Measurements from ENCODE around the gene RSRC2.
"Not testable (repeated sequence)": the region's sequence is repeated elsewhere in the genome, so short reads cannot be mapped to it uniquely, and the experiment has no call there.

RSRC2 gene

DNA sequence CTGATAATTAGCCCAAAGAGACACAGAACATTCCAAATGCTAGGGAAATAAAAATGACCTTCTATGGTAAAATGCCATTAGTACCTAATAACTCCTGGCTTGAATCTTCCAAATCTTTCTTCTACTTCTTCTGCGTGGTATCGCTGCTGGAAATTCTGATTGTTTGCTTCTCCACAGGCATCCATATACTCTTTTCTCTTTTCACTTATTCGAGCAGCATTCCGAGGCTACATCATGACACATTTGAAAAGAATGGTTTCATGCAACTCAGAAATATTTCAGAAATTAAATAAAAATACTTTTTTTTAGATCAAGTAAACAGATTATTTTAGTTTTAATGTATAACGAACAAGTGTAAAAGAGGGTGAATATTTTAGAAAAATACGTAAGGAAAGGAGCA, 44.9 kb downstream of the RSRC2 start:
- no peak for DNase-seq

DNA sequence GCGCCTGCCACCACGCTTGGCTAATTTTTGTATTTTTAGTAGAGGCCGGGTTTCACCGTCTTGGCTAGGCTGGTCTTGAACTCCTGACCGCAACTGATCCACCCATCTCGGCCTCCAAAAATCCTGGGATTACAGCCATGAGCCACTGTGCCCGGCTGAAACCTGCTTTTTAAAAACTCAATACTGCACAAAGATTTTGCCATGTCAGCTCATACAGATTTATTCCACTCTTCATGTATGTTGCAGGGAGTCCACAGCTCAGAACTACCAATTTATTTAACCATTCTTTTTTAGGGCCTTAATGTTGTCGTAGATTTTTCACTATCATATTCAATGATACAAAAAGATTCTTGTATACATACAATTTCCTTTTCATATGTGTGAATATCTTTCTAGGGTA, 46.0 kb downstream of the RSRC2 start:
- DNase-seq: no peak

GRCh38 chr12:122474324-122474716, 52.4 kb downstream of the RSRC2 start:
- DNase-seq: no peak

- no peak for DNase-seq
Observed at GRCh38 chr12:122473543-122474323, 53.0 kb downstream of the RSRC2 start.

GRCh38 chr12:122471324-122472226, 55.2 kb downstream of the RSRC2 start:
- peak; percentile 56 for DNase-seq

DNA sequence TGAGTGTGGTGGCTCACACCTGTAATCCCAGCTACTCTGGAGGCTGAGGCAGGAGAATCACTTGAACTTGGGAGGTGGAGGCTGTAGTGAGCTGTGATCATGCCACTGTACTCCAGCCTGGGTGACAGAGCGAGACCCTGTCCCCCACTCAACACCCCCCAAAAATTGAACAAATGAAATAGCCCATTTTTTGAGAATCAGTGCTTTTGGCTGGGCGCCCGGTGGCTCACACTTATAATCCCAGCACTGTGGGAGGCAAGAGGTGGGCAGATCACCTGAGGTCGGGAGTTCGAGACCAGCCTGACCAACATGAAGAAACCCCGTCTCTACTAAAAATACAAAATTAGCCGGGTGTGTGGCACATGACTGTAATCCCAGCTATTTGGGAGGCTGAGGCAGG, 56.2 kb downstream of the RSRC2 start:
- not testable (repeated sequence) for DNase-seq

GRCh38 chr12:122469856-122470255, 56.9 kb downstream of the RSRC2 start:
- not testable (repeated sequence) for DNase-seq

DNA sequence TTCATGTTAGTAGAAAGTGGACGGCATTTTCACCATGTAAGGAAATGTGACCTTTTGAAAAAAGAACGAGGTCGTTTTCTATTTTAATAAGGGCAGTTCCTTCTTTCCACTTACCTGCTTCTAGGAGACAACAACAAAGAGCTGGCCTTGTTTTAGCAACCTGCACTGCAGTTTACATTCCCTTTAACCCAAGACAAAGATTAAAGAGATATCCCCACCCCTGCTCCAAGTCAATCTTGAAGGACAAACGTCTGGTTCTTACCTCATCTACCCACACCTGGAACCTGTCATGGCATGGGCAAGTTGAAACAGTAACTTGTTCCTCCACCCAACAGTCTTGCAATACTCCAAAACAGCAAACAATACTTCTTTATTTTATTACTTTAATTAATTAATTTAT, 58.8 kb downstream of the RSRC2 start:
- DNase-seq: no peak

DNA sequence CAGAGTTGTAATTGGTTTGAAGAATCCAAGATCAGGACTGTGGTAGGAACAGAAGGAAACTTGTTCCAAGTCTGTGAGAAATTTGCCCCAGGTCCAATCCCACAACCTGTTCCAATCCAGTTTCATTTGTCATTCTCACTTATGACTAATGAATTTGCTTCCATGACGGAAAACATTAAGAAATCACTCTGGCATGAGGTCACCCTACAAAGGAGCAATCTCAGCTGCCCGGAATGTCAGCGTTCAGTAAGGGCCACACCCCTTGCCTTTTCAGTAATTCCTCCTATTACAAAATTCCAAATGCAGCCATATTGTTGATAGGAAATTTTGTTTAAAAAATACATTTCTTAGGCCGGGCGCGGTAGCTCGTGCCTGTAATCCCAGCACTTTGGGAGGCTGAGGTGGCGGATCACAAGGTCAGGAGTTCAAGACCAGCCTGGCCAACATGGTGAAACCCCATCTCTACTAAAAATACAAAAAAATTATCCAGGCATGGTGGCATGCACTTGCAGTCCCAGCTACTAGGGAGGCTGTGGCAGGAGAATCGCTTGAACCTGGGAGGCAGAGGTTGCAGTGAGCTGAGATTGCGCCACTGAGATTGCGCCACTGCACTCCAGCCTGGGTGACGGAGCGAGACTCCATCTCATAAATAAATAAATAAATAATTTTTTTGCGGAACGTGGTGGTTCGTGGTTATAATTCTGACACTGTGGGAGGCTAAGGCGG, 62.3 kb downstream of the RSRC2 start:
- not testable (repeated sequence) for DNase-seq

DNA sequence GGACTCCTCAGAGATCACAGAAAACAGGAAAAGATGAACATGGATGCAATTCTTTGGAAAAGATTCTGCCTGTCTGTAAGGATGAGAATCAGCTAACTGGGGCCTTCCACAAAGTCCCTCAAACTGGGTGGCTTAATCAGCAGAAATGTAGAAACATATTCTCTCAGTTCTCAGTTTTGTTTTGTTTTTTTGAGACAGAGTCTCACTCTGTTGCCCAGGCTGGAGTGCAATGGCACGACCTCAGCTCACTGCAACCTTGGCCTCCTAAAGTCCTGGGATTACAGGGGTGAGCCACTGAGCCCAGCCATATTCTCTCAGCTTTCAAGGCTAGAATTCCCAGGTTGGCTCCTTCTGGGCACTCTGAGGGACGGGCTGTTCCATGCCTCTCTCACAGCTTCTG, 66.1 kb downstream of the RSRC2 start:
- no peak for DNase-seq

DNA sequence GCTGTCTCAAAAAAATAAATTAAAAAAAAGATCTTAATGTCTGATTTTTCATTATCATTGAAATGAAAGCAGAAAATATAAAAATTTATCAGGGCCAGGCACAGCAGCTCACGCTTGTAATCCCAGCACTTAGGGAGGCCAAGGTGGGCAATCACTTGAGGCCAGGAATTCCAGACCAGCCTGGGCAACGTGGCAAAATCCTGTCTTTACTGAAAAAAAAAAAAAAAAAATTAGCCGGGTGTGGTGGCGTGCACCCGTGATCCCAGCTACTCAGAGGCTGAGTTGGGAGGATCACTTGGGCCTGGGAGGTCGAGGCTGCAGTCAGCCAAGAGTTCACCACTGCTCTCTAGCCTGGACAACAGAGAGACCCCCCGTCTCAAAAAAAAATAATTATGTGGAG, 66.7 kb downstream of the RSRC2 start:
- DNase-seq: no peak

DNA sequence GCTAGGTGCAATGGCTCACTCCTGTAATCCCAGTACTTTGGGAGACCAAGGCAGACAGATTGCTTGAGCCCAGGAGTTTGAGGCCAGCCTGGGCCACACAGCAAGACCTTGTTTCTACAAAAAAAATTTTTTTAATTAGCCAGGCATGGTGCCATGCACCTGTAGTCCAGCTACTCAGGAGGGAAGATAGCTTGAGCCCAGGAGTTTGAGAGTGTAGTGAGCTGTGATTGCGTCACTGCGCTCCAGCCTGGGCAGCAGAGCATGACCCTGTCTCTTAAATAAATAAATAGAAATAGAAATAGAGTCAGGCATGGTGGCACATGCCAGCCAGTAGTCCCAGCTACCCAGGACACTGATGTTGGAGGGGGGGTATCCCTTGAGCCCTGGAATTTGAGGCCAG, 67.5 kb downstream of the RSRC2 start:
- no peak for DNase-seq

DNA sequence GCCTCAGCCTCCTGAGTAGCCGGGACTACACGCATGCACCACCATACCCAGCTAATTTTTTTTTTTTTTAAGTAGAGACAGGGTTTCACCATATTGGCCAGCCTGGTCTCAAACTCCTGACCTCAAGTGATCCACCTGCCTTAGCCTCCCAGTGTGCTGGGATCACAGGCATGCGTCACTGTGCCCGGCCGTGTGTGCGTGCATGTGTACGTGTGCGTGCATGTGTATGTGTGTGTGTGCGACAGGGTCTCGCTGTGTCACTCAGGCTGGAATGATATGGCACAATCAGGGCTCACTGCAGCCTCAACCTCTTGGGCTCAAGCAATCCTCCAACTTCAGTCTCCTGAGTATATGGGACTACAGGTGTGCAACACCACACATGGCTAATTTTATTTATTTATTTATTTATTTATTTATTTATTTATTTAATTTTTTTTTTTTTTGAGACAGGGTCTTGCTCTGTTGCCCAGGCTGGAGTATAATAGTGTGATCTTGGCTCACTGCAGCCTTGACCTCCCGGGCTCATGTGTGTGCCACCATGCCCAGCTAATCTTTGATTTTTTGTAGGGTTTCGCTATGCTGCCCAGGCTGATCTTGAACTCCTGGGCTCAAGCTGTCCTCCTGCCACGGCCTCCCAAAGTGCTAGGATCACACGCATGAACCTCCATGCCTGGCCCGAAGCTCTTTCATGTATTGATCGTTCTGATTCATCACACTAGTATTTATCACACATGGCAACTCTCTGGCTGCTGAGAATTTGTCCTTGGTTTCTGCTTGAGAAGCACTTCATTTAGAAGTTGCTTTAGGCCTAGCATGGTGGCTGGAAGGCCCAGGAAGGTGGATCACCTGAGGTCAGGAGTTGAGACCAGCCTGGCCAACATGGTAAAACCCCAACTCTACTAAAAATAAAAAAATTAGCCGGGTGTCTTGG, 68.4 kb downstream of the RSRC2 start:
- DNase-seq: no peak

GRCh38 chr12:122457627-122458026, 69.1 kb downstream of the RSRC2 start:
- no peak for DNase-seq

- DNase-seq: no peak
Observed at GRCh38 chr12:122454739-122455138, 72.0 kb downstream of the RSRC2 start.

- no peak for DNase-seq
Observed at GRCh38 chr12:122454250-122454721, 72.5 kb downstream of the RSRC2 start.

Data from NCI-H1105 treated with DMSO at 0.1 percent for 48 hours (cell line).